Measurements from ENCODE around the gene HKDC1.

- TF ChIP-seq POLR2A (IDR thresholded peaks at IDR 0.05; ENCODE audit: low read length) (no peak), GATA1 (IDR thresholded peaks at IDR 0.05; ENCODE audit: low read depth, low read length) (no peak)
Observed at GRCh38 chr10:69232736-69233480, 12.8 kb downstream of the HKDC1 start.
